Activated CD4-positive, alpha-beta T cell treated with anti-CD3 and anti-CD28 coated beads for 4 hours (primary cell): ENCODE measurements around the gene TMC5.
"Not testable (repeated sequence)": the region's sequence is repeated elsewhere in the genome, so short reads cannot be mapped to it uniquely, and the experiment has no call there.

Experiments used
- DNase-seq, 2 donors: peaks; one replicate each; pipeline ENCODE4 v3.0.0-alpha.2; 2020

Gene TMC5

DNA sequence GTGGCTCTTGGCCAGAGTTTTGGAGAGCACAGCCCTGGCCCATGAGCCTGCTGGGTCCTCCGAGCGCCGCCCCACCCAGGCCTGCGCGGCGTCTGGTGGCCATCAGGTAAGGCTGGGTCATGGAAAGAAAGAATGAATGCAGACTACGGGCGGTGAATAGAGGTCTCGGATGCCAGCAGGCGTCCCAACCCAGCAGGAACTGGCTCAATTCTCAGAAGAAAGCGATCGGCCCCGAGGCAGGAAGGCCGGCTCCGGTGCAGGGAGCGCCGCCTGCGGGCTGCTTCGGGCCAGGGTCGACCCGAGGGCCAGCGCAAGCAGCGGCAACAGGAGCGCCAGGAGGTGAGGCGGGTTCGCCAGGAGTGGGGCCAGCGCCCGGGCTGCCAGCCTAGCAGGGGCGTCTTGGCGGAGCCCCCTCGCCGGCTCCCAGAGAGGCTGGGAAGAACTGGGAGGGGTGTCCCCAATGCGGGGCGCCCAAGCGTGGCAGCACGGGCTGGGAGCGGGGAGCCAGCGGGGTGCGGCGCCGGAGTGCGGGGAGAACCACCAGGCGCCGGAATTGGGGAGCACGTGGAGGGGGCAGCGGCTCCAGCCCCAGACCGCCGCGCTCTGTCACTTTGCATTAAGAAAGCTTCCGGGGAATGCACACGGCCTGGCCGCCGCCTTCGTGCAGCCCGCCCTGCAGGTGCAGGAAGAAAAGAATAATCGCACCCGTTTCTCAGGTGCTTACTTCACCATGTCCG is 7.1 kb upstream of the TMC5 start:
- no peak for DNase-seq

DNA sequence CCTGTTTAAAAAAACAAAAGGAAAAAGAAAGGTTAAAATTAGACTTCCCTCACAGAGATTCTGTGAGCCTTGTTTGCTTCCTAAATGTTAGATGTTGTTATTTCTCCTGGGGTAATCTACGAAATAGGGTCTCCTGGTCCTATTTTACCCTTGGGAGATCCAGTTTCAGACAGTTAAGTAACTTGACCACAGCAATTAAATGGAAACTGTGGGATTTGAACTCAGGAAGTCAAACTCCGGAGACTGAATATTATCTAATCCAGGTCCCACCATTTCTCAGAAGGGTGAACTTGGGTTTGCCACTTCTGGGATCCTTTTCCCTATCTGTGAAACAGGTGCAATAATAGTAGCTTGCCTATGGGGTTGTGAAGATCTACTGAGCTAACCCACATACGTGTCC is 6.4 kb upstream of the TMC5 start:
- no peak for DNase-seq

DNA sequence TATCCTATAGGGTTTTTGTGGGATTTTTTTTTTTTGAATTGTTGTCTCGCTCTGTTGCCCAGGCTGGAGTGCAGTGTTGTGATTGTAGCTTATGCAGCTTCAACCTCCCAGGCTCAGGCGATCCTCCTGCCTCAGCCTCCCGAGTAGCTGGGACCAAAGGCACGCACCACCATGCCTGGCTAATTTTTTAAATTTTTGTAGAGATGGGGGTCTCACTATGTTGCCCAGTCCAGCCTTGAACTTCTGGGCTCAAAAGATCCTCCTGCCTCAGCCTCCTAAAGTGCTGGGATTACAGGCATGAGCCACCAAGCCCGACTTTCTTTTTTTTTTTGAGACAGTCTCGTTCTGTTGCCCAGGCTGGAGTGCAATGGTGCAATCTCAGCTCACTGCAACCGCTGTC is 5.6 kb upstream of the TMC5 start:
- DNase-seq: not testable (repeated sequence)

DNA sequence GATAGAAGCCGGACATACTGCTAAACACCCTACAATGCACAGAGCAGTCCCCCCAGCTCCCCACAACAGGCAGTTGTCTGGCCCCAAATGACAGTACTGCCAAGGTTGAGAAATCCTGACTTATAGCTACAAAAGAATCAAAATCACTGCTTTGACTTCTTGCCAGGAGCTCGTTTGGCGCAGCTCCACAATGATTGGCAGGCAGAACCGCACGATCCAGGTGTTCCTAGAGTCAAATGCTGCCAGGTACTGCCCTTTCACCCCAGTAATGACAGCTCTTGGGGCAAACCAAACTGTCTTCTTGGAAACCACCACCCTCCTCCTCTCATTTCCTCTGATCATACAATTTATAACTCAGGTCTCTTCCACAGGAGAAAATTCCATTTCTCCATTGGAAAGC is 2.2 kb upstream of the TMC5 start:
- DNase-seq: no peak

DNA sequence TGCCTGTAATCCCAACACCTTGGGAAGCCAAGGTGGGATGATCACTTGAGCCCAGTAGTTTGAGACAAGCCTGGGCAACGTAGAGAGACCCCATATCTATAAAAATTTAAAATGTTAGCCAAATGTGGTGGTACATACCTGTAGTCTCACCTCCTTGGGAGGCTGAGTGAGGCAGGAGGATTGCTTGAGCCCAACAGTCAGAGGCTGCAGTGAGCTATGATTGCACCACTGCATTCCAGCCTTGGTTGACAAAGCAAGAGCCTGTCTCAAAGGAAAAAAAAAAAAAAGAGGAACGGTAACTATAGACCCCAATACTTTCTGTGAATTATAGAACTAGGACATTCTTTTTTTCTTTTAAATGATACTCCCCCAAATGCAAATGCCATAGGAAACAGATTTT is 1.8 kb upstream of the TMC5 start:
- no peak for DNase-seq

DNA sequence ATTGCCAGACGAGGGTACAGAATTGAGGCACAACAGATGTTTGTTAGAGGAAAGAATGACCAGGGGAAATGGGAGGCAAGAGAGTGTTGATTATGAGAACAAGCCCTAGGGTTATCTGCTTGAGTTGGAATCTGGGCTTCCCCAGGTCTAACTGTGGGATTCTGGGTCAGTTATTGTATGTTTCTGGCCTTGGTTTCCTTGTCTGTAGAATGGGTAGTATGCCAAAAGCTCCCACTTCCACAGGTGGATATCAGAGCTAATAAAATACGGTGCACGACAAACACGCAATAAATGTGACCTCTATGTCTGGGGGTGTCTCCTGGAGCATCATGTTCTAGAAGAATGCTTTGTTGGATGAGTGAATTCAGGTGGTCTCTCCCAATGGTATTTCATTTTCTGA is 517 bp downstream of the TMC5 start:
- no peak for DNase-seq

DNA sequence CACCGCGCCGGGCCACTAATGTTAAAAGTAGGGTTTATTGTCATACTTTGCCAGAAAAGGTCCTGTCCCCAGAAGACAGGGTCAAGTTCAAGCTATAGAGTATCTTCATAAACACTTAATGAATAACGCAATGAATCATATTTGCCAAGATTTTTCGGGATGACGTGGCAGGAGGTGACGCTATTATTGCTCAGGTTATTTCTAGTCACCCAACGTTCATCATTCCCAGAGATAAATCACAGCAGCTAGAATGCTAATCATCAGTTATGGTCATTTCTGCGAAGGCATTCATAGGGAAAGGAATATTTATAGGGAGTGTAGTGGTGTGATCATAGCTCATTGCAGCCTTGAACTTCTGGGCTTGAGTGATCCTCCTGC is 2.0 kb downstream of the TMC5 start:
- no peak for DNase-seq

DNA sequence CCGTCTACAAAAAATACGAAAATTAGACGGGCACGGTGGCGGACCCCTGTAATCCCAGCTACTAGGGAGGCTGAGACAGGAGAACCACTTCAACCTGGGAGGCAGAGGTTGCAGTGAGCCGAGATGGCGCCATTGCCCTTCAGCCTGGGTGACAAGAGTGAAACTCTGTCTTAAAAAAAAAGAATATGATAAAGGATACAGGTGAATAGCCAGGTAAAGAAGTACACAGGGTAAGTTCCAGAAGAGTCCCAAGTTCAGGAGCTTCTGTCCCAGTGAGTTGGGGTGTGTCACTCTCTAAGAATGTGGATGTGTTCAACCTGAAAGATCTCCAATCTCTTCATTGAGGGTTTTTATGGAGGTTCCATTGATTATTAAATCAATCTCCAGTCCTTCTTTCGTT is 6.8 kb downstream of the TMC5 start:
- DNase-seq: no peak

DNA sequence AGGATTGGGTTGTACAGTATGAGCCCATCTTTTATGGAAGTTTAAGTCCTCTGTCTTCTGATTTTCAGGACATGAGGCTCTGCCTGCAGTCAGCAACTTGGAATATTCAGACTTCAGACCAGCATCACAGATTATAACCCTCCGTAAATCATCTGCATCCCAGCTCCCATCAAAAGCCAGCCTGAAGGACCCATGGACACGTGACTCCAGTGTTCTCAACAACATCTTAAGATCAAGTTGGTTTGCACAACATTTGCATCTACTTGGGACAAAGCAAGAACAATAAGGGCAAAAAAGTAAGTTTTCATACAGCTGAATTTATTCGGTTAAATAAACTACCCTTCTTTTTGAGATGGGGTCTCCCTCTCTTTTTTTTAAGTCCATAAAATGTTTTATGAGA is 12.7 kb downstream of the TMC5 start:
- DNase-seq: no peak

DNA sequence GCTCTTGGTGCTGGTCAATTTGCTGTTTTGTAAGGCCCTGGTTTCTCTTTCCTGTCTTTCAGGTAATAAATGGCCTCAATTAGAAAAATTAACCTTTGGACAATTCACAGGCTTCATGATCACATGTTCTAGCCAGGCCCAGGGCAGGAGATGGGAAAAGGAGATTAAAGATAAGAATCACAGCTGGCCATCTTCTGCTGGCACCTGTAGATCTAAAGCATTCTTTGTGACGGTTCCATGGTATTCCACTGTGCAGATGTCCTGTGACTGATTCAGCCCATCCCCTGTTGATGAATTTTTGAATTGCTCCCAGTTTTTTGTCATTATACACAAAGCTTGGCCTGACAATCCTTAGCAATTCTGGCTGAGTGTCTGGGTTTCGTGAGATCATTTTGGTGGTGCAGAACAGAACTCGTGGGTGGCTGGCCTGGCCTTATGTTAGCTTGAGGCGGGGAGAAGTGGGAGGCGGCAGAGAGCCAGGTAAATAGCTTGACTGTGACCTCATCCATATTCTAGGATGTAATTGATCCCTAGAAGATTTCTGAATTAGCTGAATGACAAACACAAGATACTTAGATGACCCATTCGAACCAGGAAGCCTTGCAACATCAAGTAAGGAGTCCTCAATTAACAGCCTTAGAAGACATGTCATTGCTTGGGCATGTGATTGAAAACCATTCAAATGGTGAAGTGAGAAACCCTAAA is 14.1 kb downstream of the TMC5 start:
- no peak for DNase-seq

DNA sequence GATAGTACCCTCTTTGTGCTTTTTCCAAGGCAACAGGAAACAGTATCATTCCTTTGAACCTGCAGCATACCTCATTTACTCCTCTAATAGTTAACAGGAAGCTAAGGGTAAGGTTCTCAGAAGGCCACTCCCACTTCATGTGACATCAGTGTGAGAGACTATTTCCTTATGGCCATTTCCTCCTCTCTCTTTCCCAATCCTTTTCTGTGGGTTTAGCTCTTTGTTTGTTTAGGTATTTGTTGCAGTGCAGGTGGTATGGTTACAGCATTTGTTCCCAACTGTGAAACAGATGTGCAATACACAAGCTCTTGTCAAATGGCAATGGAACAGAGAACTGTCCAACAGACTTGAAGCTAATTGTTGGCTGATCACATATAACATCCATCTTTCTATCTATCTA is 14.7 kb downstream of the TMC5 start:
- DNase-seq: no peak

DNA sequence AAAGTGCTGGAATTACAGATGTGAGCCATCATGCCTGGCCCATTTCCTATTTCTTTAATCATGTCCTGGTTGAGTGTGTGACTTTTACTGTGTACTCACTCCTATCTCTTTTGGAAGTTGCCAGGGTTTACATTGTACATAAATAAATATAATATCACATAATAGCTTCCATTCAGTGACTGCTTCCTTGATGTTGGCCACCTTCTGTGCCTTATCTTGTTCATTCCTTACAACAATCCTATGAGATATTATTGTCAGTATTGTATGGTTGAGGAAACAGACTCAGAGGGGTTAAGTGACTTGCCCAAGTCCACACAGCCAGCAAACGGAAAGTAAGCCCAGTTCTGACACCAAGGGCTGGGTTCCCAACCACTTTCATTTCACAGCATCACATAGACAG is 16.9 kb downstream of the TMC5 start:
- DNase-seq: no peak

DNA sequence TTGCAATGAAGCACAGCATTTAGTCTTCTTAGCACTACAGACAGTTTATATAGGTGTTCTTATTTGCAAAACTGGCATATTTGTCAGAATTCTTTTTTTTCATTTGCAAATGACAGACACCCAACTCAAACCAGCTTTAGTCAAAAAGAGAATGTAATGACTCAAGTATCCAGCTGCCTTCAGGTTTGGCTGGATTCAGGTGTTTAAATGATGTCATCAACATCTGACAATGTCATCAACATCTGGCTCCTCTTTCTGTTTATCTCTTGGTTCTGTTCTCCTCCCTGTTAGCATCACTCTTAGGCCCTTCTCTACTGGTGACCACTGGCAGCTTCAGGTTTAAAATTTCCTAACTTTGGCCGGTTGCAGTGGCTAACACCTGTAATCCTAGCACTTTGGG is 18.9 kb downstream of the TMC5 start:
- no peak for DNase-seq

DNA sequence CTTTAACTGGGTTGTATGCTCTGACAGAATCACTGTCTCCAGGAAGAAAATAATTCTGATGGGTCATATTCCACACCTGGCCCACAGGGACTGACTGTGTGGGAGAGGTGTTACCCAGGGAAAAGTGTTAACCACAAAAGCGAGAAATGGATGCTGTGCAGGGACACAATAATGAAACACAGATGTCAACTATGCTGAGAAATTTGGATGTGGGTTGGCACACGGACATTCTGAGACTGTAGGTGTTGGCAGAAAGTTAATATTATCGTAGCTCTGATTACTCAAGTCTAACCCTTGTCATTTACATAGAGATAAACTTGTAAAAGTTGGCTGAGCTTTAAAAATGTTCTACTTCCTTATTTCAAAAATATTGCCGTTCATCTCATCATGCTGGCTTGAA is 19.6 kb downstream of the TMC5 start:
- no peak for DNase-seq

DNA sequence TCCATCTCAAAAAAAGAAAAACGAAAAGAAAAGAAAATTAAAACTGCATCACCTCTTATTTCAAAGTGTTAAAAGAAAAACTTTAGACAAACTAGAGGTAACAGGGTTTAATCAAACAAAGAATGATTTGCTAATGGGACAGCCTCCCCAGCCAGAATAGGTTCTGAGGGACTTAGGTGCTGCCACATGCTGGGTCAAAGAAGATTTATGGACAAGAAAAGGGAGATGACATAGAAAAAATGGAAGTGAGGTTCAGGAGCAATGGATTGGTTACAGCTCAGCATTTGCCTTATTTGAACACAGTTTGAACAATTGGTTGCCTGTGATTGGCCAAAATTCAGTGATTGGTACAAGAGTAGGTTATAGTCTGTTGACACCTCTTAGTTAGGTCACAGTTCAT is 21.1 kb downstream of the TMC5 start:
- DNase-seq: no peak

DNA sequence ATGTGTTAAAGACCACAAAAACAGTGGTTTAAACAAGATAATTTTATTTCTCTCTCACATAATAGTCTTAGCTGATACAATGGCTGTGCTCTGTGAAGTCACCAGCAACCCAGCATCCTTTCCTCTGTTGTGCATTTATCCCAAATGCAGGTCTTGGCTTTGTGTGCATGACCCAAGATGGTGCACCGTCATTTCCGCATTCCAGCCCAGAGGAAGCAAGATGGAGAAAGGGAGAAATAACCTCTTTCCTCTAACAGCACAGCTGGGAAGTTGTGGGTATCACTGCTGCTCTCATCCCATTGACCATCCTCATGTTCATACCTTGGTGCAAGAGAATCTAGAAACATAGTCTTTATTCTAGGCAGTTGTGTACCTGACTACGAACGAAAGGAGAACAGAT is 21.8 kb downstream of the TMC5 start:
- no peak for DNase-seq

DNA sequence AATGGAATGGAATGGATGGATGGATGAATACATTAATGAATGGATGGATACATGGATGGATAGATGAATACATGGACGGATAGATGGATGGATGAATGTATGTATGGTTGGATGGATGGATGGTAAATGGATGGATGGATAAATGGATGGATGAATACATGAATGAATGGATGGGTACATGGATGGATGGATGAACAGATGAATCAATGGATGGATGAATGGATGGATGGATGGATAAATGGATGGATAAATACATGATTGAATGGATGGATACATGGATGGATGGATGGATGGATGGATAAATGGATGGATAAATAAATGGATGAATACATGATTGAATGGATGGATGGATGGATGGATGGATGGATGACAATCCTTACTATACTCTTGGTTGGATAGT is 26.0 kb downstream of the TMC5 start:
- DNase-seq: no peak

DNA sequence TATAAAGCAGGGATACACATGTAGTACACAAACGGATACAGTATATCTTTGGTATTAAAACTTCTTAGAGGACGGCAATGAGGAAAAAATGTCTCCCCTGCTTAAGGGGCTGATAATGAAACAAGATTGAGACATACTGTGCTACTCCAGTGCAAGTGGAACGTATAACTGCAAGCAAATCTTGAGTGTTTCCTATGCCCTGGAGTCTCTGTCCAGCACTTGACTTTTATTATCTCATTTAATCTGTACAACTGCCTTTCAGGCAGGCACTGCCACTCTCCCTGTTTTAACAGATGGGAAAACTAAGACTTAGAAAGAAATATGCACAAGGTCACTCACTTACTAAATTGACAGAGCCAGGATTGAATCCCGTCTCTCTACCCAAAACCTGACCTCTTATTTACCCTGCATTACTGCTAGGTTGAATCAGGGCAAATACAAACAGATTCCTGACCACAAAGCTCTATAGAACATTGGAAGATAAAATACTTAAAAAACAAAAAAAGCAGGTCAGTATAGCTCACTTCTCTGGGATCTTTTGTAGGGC is 28.7 kb downstream of the TMC5 start:
- DNase-seq: no peak

DNA sequence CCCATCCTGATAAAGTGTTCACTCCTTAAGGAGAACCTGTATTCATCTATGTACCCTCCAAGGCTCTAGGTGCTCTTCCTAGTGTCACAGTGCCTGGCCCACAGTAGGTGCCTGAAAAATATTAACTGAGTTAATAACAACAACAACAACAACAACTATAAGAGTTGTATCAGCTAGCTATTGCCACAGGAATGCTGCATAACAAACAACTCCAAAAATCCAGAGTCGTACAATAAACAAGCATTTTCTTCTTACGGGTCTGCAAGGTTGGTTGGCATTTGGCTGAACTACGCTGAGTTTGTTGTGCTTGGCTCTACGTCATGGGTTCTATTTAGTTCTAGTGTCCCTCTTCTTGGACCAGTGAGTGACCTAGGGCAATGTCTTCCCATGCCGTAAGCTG is 29.2 kb downstream of the TMC5 start:
- DNase-seq: no peak

DNA sequence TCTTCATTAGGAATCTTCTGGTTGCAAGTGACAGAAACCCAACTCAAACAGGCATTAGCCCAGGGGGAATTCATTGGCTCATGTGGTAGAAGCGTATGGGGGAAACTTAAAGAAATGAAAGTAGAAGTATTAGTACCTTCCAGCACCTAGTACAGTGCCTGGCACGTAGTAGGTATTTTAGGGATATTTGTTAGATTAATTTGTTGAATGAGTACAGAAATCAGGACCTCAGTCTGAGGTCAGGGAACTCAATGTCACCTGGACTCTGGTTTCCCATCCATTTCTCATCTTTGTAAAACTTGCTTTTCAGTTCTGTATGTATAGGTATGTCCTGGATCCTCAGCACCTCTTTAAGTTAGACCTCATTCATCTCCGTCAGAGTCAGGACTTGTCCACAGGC is 32.5 kb downstream of the TMC5 start:
- no peak for DNase-seq

DNA sequence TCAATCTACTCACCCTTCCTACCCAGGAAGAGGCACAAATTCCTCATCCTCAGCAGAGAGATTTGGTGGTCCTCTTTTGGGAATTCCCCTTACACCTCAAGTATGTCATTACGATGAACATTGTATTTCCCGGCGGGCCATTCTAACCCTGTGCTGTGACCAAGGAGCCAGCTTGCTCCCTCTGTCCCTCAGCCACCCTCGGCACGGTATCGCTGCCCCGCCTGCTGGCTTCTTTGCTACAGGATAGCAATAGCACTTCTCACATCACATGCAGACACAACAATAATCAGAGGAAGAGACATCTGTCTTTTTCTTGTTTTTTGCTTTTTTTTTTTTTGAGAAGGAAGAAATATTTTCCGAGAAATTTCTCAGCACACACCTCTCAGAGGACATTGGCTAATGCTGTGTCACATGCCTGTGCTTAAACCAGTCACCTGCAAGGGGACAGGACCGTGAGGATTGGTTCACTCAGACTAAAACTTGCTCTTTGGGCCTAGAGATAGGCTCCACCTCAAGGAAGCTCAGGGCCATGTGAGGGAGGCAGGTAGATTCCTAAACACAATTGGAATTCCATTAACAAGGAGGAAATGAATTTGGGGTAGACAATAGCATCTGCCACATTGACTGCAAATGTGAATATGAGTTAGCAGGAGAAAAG is 41.2 kb downstream of the TMC5 start:
- no peak for DNase-seq

DNA sequence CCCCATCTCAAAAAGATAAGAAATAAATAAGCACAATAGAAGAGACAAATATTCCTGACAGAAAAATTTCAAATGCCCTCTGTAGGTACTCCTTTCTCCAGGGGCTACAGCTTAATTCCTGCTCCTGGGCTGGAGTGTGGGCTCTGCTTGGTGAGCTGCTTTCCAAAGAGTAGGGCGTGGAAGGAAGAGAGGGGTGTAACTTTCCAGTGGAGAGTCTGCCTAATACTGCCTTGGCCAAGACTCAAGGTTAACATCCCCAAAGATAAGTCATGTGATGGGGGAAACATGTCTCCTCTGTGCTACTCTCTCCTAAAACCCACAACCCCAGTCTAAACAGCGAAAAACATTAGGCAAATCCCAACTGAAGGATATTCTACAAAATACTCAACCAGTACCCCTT is 42.7 kb downstream of the TMC5 start:
- DNase-seq: no peak

DNA sequence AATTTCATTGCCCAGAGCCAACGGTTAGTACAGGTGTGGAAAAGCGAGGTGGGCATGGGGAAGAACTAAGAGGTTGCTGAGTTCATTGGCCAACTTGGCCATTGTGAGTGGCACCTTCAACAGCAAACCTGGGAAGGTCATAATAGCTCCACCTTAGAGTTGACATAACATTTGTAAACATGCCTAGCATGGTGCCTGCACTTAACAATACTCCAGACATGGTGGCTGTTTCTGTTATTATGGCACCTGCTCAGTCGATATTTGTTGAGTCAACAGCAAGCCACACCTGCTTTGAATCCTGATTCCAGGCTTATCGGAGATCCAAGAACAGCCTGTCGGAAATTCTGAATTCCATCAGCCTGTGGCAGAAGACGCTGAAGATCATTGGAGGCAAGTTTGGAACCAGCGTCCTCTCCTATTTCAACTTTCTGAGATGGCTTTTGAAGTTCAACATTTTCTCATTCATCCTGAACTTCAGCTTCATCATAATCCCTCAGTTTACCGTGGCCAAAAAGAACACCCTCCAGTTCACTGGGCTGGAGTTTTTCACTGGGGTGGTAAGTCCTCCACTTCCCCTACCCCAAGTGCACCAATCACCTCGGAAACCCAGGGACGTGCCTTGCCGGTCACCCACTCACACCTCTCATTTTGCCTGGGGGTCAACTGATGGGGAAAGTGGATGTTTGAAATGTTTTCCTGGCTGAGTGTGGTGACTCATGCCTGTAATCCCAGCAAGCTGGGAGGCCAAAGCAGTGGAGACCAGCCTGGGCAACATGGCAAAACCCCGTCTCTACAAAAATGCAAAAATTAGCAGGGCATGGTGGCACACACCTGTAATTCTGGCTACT is 46.0 kb downstream of the TMC5 start:
- DNase-seq: no peak
